ENCODE data around the gene OPTC. TPM values are rescaled to one million over a fixed set of nuclear protein-coding genes. Genes with fewer than 3 reads are reported as not detected.

OPTC gene
- total RNA-seq, 1 donor from 2014 or later, result not detected

DNA sequence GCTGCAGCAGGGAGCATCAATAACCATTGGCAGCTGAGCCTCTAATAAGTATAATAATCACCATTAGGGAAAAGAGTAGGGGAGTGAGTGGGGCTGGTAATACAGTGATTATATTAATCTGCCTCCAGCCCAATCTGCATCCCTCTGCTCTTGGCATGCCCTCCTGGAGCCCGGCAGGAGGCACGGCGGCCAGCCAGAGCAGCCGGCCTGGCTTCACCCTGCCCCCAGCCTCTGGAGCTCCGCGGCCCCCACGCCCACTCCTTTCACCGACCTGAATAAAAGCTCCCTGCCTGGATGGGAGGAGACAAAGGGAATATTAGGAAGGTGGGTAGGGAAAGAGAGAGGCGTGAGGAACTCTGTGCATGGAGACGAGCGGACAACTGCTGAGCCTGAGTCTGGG is 28.3 kb downstream of the OPTC start:
- H3K4me2 ChIP-seq (ENCODE audit: low read length), result peak overlapping the region; percentile 64
- peak overlapping the region; percentile 25 for H3K9ac ChIP-seq (ENCODE audit: low read length)
- Mint-ChIP-seq H3K9me3 (ENCODE audit: unreplicated experiment) (no peaks in the 10 kb centered on the region), H3K27ac (ENCODE audit: unreplicated experiment) (no peak overlapping the region), H3K27me3 (ENCODE audit: low read depth, unreplicated experiment) (peaks cover 5% of the 10 kb centered on the region), H3K4me3 (ENCODE audit: unreplicated experiment) (no peak overlapping the region), H3K36me3 (ENCODE audit: low read depth, unreplicated experiment) (peaks cover 1% of the 10 kb centered on the region), H3K4me1 (ENCODE audit: low read depth, unreplicated experiment) (peaks cover 24% of the 10 kb centered on the region)
- peak overlapping the region; percentile 76 for H2AFZ ChIP-seq (ENCODE audit: low read depth, low read length)
- no peak overlapping the region for H3K27ac ChIP-seq (ENCODE audit: low read depth, low read length)
- no peak for DNase-seq (ENCODE audit: low read depth)
- no peak overlapping the region for H3K4me3 ChIP-seq (ENCODE audit: insufficient read depth, low read depth, low read length)
- peaks cover 40% of the 10 kb centered on the region for H3K4me1 ChIP-seq (ENCODE audit: insufficient read depth, low read length)
- H3K79me2 ChIP-seq (ENCODE audit: insufficient read depth, low read length), result no peaks in the 10 kb centered on the region
- no peaks in the 10 kb centered on the region for H4K20me1 ChIP-seq (ENCODE audit: insufficient read depth, low read length)
- no peaks in the 10 kb centered on the region for H3K27me3 ChIP-seq (ENCODE audit: insufficient read depth, low read length)
- no peaks in the 10 kb centered on the region for H3K36me3 ChIP-seq (ENCODE audit: insufficient read depth, low read length)
- FAIRE-seq, result no peak
- TF ChIP-seq, protein P1, sequence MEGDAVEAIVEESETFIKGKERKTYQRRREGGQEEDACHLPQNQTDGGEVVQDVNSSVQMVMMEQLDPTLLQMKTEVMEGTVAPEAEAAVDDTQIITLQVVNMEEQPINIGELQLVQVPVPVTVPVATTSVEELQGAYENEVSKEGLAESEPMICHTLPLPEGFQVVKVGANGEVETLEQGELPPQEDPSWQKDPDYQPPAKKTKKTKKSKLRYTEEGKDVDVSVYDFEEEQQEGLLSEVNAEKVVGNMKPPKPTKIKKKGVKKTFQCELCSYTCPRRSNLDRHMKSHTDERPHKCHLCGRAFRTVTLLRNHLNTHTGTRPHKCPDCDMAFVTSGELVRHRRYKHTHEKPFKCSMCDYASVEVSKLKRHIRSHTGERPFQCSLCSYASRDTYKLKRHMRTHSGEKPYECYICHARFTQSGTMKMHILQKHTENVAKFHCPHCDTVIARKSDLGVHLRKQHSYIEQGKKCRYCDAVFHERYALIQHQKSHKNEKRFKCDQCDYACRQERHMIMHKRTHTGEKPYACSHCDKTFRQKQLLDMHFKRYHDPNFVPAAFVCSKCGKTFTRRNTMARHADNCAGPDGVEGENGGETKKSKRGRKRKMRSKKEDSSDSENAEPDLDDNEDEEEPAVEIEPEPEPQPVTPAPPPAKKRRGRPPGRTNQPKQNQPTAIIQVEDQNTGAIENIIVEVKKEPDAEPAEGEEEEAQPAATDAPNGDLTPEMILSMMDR (IDR thresholded peaks at IDR 0.05; ENCODE audit: insufficient read depth, low read depth, low read length), result no peak
- no peak for TF ChIP-seq EZH2 (IDR thresholded peaks at IDR 0.05; ENCODE audit: insufficient read depth, low read length)
- H3K9me3 ChIP-seq (ENCODE audit: insufficient read depth, low read depth, low read length), result no peaks in the 10 kb centered on the region

DNA sequence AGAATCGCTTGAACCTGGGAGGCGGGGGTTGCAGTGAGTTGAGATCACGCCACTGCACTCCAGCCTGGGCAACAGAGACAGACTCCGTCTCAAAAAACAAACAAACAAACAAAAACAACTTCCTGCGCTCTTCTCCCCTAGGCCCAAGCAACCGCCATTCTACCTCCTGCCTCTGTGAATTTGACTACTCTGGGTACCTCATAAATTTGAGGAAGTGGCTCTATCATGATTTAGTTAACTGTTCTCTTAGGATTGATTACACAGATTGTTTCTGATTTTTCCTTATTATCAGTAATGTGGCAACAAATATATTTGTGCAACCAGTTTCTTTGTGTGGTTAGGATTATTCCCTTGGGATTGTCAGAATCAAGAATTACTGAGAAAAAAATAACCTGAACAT is 29.7 kb downstream of the OPTC start:
- Mint-ChIP-seq H3K27me3 (ENCODE audit: low read depth, unreplicated experiment) (peaks cover 4% of the 10 kb centered on the region), H3K9me3 (ENCODE audit: unreplicated experiment) (no peaks in the 10 kb centered on the region), H3K4me3 (ENCODE audit: unreplicated experiment) (no peak overlapping the region), H3K27ac (ENCODE audit: unreplicated experiment) (no peak overlapping the region), H3K4me1 (ENCODE audit: low read depth, unreplicated experiment) (peaks cover 23% of the 10 kb centered on the region), H3K36me3 (ENCODE audit: low read depth, unreplicated experiment) (peaks cover 1% of the 10 kb centered on the region)
- Histone ChIP-seq H3K27me3 (ENCODE audit: insufficient read depth, low read length) (no peaks in the 10 kb centered on the region), H3K27ac (ENCODE audit: low read depth, low read length) (no peak overlapping the region), H3K9ac (ENCODE audit: low read length) (no peak overlapping the region), H3K9me3 (ENCODE audit: insufficient read depth, low read depth, low read length) (no peaks in the 10 kb centered on the region), H3K4me2 (ENCODE audit: low read length) (no peak overlapping the region), H3K79me2 (ENCODE audit: insufficient read depth, low read length) (no peaks in the 10 kb centered on the region), H4K20me1 (ENCODE audit: insufficient read depth, low read length) (no peaks in the 10 kb centered on the region), H3K36me3 (ENCODE audit: insufficient read depth, low read length) (no peaks in the 10 kb centered on the region), H2AFZ (ENCODE audit: low read depth, low read length) (no peak overlapping the region), H3K4me3 (ENCODE audit: insufficient read depth, low read depth, low read length) (no peak overlapping the region), H3K4me1 (ENCODE audit: insufficient read depth, low read length) (peaks cover 40% of the 10 kb centered on the region)
- no peak for TF ChIP-seq EZH2 (IDR thresholded peaks at IDR 0.05; ENCODE audit: insufficient read depth, low read length)
- TF ChIP-seq, protein P1 (IDR thresholded peaks at IDR 0.05; ENCODE audit: insufficient read depth, low read depth, low read length), result no peak
- FAIRE-seq (no peak), DNase-seq (ENCODE audit: low read depth) (no peak)

DNA sequence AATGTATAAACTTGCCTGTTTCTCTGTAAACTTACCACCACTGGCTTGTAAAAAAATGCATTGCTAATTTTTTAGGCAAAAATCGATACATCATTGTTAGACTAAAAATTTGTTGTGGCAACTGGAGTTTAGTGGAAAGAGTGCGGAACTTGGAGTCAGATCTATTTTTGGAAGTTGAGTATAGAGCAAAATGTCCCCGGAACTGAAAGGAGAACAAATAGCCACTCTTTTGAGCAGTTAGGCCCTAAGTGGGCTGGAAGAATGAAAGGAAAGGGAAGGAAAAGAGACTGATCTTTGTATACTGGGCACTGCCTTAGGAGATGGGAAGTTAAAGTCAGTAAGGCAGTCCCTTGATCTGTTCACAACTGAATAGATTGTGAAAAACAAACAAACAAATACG is 30.2 kb downstream of the OPTC start:
- FAIRE-seq (no peak), DNase-seq (ENCODE audit: low read depth) (no peak)
- H3K4me3 Mint-ChIP-seq (ENCODE audit: unreplicated experiment), result no peak overlapping the region
- peak overlapping the region; percentile 0 for H3K27ac Mint-ChIP-seq (ENCODE audit: unreplicated experiment)
- peaks cover 1% of the 10 kb centered on the region for H3K36me3 Mint-ChIP-seq (ENCODE audit: low read depth, unreplicated experiment)
- no peaks in the 10 kb centered on the region for H3K9me3 ChIP-seq (ENCODE audit: insufficient read depth, low read depth, low read length)
- TF ChIP-seq, protein P1 (IDR thresholded peaks at IDR 0.05; ENCODE audit: insufficient read depth, low read depth, low read length), result no peak
- no peak for TF ChIP-seq EZH2 (IDR thresholded peaks at IDR 0.05; ENCODE audit: insufficient read depth, low read length)
- H3K27me3 Mint-ChIP-seq (ENCODE audit: low read depth, unreplicated experiment), result peaks cover 4% of the 10 kb centered on the region
- H3K79me2 ChIP-seq (ENCODE audit: insufficient read depth, low read length), result no peaks in the 10 kb centered on the region
- no peak overlapping the region for H3K9ac ChIP-seq (ENCODE audit: low read length)
- no peak overlapping the region for H3K4me3 ChIP-seq (ENCODE audit: insufficient read depth, low read depth, low read length)
- peaks cover 19% of the 10 kb centered on the region for H3K4me1 Mint-ChIP-seq (ENCODE audit: low read depth, unreplicated experiment)
- no peaks in the 10 kb centered on the region for H3K9me3 Mint-ChIP-seq (ENCODE audit: unreplicated experiment)
- H3K27me3 ChIP-seq (ENCODE audit: insufficient read depth, low read length), result no peaks in the 10 kb centered on the region
- no peaks in the 10 kb centered on the region for H4K20me1 ChIP-seq (ENCODE audit: insufficient read depth, low read length)
- H2AFZ ChIP-seq (ENCODE audit: low read depth, low read length), result no peak overlapping the region
- no peaks in the 10 kb centered on the region for H3K36me3 ChIP-seq (ENCODE audit: insufficient read depth, low read length)
- H3K4me1 ChIP-seq (ENCODE audit: insufficient read depth, low read length), result peaks cover 36% of the 10 kb centered on the region
- H3K4me2 ChIP-seq (ENCODE audit: low read length), result no peak overlapping the region
- H3K27ac ChIP-seq (ENCODE audit: low read depth, low read length), result no peak overlapping the region
